Ectodermal cell (in vitro differentiated cells): Measurements from ENCODE around the gene CCDC102A.

Source experiments
- H3K27ac ChIP-seq: 2 replicates; pipeline ENCODE4 v1.7.0; 2013; ENCODE audit warnings: mild to moderate bottlenecking, low read depth, low read length; ENCODE audit not compliant: insufficient read depth, poor library complexity, severe bottlenecking
- H3K27me3 ChIP-seq: 2 replicates; pipeline ENCODE4 v1.7.0; 2013; ENCODE audit warnings: mild to moderate bottlenecking, low read length; ENCODE audit not compliant: insufficient read depth, control insufficient read depth, poor library complexity, severe bottlenecking
- H3K36me3 ChIP-seq: one replicate; pipeline ENCODE4 v1.7.0; 2013; ENCODE audit warnings: low read length; ENCODE audit not compliant: control insufficient read depth, insufficient read depth
- H3K4me1 ChIP-seq: one replicate; pipeline ENCODE4 v1.7.0; 2013; ENCODE audit warnings: low read length; ENCODE audit not compliant: control insufficient read depth, insufficient read depth
- H3K4me3 ChIP-seq: 2 replicates; pipeline ENCODE4 v1.7.0; 2013; ENCODE audit warnings: low read depth, low read length, control low read depth; ENCODE audit not compliant: insufficient read depth
- H3K9me3 ChIP-seq: 2 replicates; pipeline ENCODE4 v1.7.0; 2013; ENCODE audit warnings: mild to moderate bottlenecking, low read length, moderate library complexity; ENCODE audit not compliant: control insufficient read depth
- WGBS, 2 experiments: methylation state at CpG; one replicate each; pipeline ENCODE4 v1.1.7; 2013; ENCODE audit warnings: missing lambda C conversion rate in 2 of 2; 5-methylcytosine and 5-hydroxymethylcytosine counted together

Gene CCDC102A

DNA sequence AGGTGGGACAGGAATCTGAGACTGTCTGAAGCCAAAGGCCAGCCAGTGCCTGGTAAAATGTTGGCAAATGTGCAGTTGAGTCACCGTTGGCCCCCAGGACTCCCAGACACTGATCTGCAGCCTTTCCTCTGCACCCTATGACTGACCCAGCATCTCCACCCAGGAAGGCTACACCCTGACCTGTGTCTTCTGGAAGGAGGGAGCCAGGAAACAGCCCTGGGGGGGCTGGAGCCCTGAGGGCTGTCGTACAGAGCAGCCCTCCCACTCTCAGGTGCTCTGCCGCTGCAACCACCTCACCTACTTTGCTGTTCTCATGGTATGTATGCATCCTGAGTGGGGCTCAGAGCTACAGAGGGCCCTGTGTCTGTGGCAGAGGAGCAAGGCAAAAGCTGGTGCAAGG lies 30.1 kb upstream of the CCDC102A start:
- H3K27ac ChIP-seq = no peak overlapping the region
- no peaks in the 10 kb centered on the region for H3K27me3 ChIP-seq
- H3K36me3 ChIP-seq = no peaks in the 10 kb centered on the region
- H3K4me3 ChIP-seq = no peak overlapping the region
- whole genome bisulfite sequencing, 2 experiments = 87 to 94% methylated on average over 3 of the region's 3 CpGs
- no peaks in the 10 kb centered on the region for H3K4me1 ChIP-seq
- H3K9me3 ChIP-seq = no peaks in the 10 kb centered on the region

DNA sequence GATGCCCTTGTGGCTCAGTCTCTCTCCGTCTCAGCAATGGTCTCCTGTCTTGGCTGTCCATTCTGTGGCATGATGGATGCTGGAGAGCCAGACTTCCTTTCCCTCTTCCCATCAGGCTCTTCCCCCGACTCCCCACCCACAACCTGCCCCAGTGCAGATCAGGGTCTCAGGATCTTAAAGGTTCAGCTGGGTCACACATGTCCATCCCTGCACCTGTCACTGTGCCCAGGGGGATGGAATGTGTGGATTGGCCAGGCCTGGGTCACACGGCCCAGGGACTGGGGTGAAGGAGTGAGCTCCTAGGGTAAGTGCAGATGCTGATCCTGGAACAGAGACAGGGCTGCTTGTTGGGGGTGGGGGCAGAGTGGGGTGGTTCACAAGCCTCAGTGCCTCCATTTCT lies 29.1 kb upstream of the CCDC102A start:
- WGBS, 2 experiments = 85 to 91% methylated on average over 3 of the region's 3 CpGs
- Histone ChIP-seq H3K9me3 (no peaks in the 10 kb centered on the region), H3K4me1 (no peaks in the 10 kb centered on the region), H3K27ac (no peak overlapping the region), H3K4me3 (no peak overlapping the region), H3K36me3 (no peaks in the 10 kb centered on the region), H3K27me3 (no peaks in the 10 kb centered on the region)

DNA sequence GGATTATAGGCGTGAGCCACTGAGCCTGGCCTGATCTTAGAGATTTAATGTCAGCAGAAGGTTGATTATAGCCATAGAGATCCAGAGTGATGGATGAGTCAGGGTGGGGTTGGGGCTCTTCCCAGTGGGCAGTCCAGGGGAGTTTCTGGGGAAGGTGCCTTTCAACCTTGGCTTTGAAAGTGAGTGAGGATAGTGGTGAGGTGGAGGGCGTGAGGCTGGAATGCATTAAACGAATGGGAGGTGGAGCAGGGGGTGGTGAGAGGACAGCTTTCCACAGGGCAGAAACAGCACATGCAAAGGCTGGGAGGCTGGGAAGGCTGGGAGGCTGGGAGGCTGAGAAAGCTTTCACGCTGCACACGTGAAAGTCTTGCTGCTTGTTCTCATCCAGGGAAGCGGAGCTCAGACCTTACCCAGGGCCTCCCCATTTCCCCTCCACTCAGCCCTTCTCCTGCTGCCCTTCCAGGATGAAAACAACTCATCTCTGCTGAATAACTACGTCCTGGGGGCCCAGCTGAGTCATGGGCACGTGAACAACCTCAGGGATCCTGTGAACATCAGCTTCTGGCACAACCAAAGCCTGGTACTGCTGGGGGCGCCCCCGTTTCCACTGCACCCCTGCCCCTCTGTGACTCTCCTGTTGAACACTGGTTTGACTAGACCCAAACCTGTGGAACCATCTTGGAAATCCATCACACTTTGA lies 28.4 kb upstream of the CCDC102A start:
- Histone ChIP-seq H3K9me3 (no peaks in the 10 kb centered on the region), H3K4me1 (no peaks in the 10 kb centered on the region), H3K4me3 (no peak overlapping the region), H3K27ac (no peak overlapping the region), H3K27me3 (no peaks in the 10 kb centered on the region), H3K36me3 (no peaks in the 10 kb centered on the region)
- 69 to 79% methylated on average over 10 of the region's 10 CpGs for WGBS, 2 experiments

DNA sequence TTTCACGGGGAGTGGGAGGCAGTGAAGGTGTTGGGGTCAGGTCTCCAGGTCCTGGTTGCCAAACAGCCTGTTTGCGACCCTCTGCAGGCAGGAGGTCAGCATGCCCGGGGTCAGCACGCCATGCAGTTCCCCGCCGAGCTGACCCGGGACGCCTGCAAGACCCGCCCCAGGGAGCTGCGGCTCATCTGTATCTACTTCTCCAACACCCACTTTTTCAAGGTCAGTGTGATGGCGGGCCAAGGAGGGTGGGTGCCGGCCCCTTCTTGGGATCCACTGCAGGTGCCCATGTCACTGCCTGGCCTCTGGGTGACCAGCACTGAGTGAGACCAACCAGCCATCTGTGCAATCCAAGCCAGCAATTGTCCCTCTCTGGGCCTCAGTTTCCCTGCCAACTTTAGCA lies 27.4 kb upstream of the CCDC102A start:
- WGBS, 2 experiments = 91 to 92% methylated on average over 12 of the region's 12 CpGs
- H3K36me3 ChIP-seq = no peaks in the 10 kb centered on the region

DNA sequence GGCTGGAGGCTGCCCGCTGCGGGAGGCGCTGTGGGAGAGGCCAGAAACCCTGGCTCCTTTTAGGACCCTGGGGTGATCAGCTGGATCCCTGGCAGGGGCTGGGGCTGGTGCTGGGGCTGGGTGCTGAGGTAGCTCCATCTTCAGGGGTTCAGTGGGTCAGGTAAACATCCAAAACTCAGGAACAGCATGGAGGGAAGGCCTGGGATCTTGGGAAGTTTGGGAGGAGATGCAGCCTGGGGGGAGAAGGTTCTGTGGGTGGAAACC lies 27.0 kb upstream of the CCDC102A start:
- H3K36me3 ChIP-seq = no peaks in the 10 kb centered on the region
- WGBS, 2 experiments = 88 to 90% methylated on average over 3 of the region's 3 CpGs
- no peak overlapping the region for H3K27ac ChIP-seq
- H3K4me1 ChIP-seq = no peaks in the 10 kb centered on the region
- H3K27me3 ChIP-seq = no peaks in the 10 kb centered on the region
- no peak overlapping the region for H3K4me3 ChIP-seq
- H3K9me3 ChIP-seq = no peaks in the 10 kb centered on the region

More for the DNA sequence above, 27.4 kb upstream of the CCDC102A start:
- Histone ChIP-seq H3K4me1 (no peaks in the 10 kb centered on the region), H3K27ac (no peak overlapping the region), H3K27me3 (no peaks in the 10 kb centered on the region), H3K4me3 (no peak overlapping the region), H3K9me3 (no peaks in the 10 kb centered on the region)

DNA sequence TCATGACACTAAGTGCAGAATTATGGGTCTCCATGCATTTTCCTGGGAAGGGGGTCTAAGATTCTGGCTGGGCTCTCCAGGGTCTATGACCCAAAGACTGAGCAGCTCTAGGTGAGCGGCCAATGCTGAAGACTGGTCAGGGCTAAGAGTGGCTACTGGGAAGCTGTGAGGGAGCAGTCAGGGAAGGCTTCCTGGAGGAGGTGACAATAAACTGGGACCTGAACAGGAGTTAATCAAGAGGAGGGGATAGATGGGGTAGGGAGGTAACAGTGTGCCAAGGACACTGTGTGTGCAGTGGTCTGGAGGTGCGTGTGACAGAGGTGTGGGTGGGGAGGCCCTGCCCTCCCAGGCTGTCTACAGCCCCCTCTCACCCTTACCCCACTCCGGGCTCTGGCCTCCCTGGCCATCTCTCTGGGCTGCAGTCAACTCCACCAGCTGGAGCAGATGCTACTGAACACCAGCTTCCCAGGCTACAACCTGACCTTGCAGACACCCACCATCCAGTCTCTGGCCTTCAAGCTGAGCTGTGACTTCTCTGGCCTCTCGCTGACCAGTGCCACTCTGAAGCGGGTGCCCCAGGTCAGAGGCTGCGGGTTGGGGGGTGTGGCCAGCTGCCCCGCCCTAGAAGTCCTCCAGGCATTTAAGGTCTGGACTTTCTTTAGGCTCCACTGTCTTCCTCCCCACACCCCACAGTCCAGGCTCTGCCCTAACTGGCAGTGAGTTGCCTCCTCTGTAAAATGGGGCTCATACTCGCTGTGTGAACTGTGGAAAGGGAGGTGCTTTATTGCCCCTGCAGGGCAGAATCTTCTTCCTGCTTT lies 26.5 kb upstream of the CCDC102A start:
- Histone ChIP-seq H3K4me3 (no peak overlapping the region), H3K36me3 (no peaks in the 10 kb centered on the region), H3K4me1 (no peaks in the 10 kb centered on the region), H3K27me3 (no peaks in the 10 kb centered on the region), H3K9me3 (no peaks in the 10 kb centered on the region), H3K27ac (no peak overlapping the region)
- 90 to 91% methylated on average over 8 of the region's 8 CpGs for WGBS, 2 experiments

DNA sequence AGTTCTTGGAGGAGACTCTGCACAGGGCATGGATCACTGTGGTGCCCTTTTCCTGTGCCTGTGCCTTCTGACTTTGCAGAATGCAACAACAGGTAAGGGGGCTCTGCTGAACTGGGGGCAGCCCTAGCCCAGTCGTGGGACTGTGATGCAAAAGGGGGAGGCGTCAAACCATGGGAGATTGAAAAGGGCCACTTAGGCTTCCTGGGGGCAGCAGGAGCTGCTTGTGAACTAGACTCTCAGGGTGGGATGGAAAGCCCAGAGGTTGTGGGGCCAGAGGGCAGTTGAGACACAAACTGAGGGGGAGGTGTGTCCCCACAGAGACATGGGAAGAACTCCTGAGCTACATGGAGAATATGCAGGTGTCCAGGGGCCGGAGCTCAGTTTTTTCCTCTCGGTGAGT lies 25.7 kb upstream of the CCDC102A start:
- H3K27me3 ChIP-seq = no peaks in the 10 kb centered on the region
- no peak overlapping the region for H3K4me3 ChIP-seq
- H3K4me1 ChIP-seq = no peaks in the 10 kb centered on the region
- WGBS, 2 experiments = 93 to 95% methylated on average over 4 of the region's 4 CpGs
- H3K9me3 ChIP-seq = no peaks in the 10 kb centered on the region
- no peaks in the 10 kb centered on the region for H3K36me3 ChIP-seq
- H3K27ac ChIP-seq = no peak overlapping the region

DNA sequence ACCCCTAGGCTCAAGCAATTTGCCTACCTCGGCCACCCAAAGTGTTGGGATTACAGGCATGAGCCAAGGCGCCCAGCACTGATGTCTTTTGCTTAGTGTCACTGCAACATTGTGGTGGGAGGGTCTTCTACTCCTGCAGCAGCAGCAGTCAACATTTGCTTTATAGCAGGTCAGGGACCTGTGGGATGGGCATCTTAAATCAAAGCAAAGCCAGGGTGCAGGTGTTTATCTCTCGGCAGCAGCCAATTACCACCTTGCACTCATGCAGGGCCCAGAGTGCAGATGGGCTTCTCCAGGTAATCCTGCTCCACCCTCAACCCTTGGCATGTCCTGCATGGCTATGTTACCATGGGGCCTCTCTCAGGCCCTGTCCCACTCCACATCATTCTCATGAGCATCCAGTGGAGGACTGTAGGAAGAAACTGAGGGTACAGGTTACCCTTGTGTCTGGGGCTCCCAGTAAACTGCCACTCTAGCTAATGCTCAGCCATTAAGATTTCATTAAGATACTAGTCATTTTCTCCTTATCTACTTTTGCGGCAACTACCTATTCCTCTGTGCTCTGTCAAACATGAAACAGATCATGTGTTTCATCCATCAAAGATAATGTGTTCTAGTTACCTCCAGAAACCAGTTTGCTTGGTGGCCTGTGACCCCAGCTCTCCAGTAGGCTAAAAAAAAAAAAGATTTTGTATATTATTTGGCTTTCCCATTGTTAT lies 22.9 kb upstream of the CCDC102A start:
- Histone ChIP-seq H3K4me3 (no peak overlapping the region), H3K27ac (no peak overlapping the region), H3K9me3 (no peaks in the 10 kb centered on the region), H3K27me3 (no peaks in the 10 kb centered on the region), H3K4me1 (no peaks in the 10 kb centered on the region), H3K36me3 (no peaks in the 10 kb centered on the region)
- 93 to 96% methylated on average over 4 of the region's 4 CpGs for WGBS, 2 experiments

DNA sequence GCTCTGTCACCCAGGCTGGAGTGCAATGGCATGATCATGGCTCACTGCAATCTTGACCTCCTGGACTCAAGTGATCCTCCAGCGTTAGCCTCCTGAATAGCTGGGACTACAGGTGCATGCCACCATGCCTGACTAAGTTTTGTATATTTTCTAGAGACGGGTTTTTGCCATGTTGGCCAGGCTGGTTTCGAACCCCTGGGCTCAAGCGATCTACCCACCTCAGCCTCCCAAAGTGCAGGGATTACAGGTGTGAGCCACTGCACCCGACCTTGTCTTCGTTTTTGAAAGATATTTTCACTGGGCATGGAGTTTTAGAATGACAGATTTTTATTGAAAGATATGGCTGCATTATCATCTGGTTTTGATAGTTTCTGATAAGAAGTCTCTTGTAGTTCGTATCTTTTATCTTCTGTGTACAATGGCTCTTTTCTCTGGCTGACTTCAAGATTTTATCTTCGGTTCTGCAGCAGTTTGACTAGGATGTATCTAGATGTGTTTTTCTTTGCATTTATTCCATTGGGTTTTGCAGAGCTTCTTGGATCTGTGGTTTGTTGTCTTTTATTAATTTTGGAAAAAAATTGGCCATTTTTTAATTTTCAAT lies 20.7 kb upstream of the CCDC102A start:
- Histone ChIP-seq H3K4me1 (no peaks in the 10 kb centered on the region), H3K27ac (no peak overlapping the region), H3K9me3 (no peaks in the 10 kb centered on the region), H3K4me3 (no peak overlapping the region), H3K27me3 (no peaks in the 10 kb centered on the region), H3K36me3 (no peaks in the 10 kb centered on the region)
- 89 to 91% methylated on average over 8 of the region's 8 CpGs for WGBS, 2 experiments

DNA sequence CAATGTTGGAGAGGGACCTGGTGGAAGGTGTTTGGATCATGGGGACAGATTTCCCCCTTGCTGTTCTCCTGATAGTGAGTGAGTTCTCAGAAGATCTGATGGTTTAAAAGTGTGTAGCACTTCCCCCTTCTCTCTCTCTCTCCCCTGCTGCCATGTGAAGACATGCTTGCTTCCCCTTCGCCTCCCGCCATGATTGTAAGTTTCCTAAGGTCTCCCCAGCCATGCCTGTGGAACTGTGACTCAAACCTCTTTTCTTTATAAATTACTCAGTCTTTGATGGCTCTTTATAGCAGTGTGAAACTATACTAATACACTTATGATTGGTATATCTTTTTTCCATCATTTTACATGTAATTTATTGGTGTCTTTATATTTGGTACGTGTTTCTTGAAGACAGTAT lies 19.5 kb upstream of the CCDC102A start:
- Histone ChIP-seq H3K27ac (no peak overlapping the region), H3K4me1 (no peaks in the 10 kb centered on the region), H3K9me3 (no peaks in the 10 kb centered on the region), H3K4me3 (no peak overlapping the region), H3K36me3 (no peaks in the 10 kb centered on the region), H3K27me3 (no peaks in the 10 kb centered on the region)
- 89 to 90% methylated on average over 3 of the region's 3 CpGs for WGBS, 2 experiments
